SK-N-SH treated with all-trans-retinoic acid at 6 μM for 48 hours (cell line): ENCODE results near the gene RANBP1.

Experiments used
- ESRRG ChIP-seq: fragments of 250-450 bp; sonication (Bioruptor Pico); IDR thresholded peaks from 2 replicates; pipeline ENCODE4 v1.6.1; 2021; ENCODE audit warnings: mild to moderate bottlenecking
- GLIS3 ChIP-seq: fragments of 250-450 bp; sonication (Bioruptor Pico); IDR thresholded peaks from 2 replicates; pipeline ENCODE4 v1.5.0; 2020; ENCODE audit warnings: mild to moderate bottlenecking, moderate library complexity
- PATZ1 ChIP-seq: fragments of 250-450 bp; sonication (Bioruptor Pico); IDR thresholded peaks from 2 replicates; pipeline ENCODE4 v1.8.0; 2020; ENCODE audit warnings: mild to moderate bottlenecking, moderate library complexity, borderline replicate concordance
- RARB ChIP-seq: fragments of 250-450 bp; sonication (Bioruptor Pico); IDR thresholded peaks from 2 replicates; pipeline ENCODE4 v1.8.0; 2021; ENCODE audit warnings: mild to moderate bottlenecking, moderate library complexity
- TCF4 ChIP-seq: fragments of 250-450 bp; sonication (Bioruptor Pico); IDR thresholded peaks from 2 replicates; pipeline ENCODE4 v1.8.0; 2021; ENCODE audit warnings: mild to moderate bottlenecking, moderate library complexity, borderline replicate concordance
- TOX ChIP-seq: fragments of 250-450 bp; sonication (Bioruptor Pico); IDR thresholded peaks from 2 replicates; pipeline ENCODE4 v1.8.0; 2021; ENCODE audit warnings: mild to moderate bottlenecking, moderate library complexity, borderline replicate concordance
- ZC3H10 ChIP-seq: fragments of 250-450 bp; sonication (Bioruptor Pico); IDR thresholded peaks from 2 replicates; pipeline ENCODE4 v1.5.1; 2021; ENCODE audit warnings: mild to moderate bottlenecking, moderate library complexity
- ZFP3 ChIP-seq: fragments of 250-450 bp; sonication (Bioruptor Pico); IDR thresholded peaks from 2 replicates; pipeline ENCODE4 v1.5.0; 2020; ENCODE audit warnings: mild to moderate bottlenecking, moderate library complexity
- ZFP30 ChIP-seq: fragments of 450-650 bp; formaldehyde crosslinking; IDR thresholded peaks from 2 replicates; pipeline ENCODE4 v1.5.0; 2022; ENCODE audit warnings: mild to moderate bottlenecking, moderate library complexity
- ZNF565 ChIP-seq: fragments of 450-650 bp; formaldehyde crosslinking; conservative IDR thresholded peaks from 2 replicates; pipeline ENCODE4 v1.5.0; 2020; ENCODE audit warnings: low read depth, mild to moderate bottlenecking, moderate library complexity
- ZNF70 ChIP-seq: fragments of 450-650 bp; formaldehyde crosslinking; IDR thresholded peaks from 2 replicates; pipeline ENCODE4 v1.5.0; 2020; ENCODE audit warnings: mild to moderate bottlenecking, moderate library complexity
- TF ChIP-seq, protein P1 (sequence below): fragments of 250-450 bp; sonication (Bioruptor Pico); IDR thresholded peaks from 2 replicates; pipeline ENCODE4 v1.5.1; 2020; ENCODE audit warnings: low read depth, mild to moderate bottlenecking, moderate library complexity

GRCh38 chr22:20138417-20138738, 22.5 kb downstream of the RANBP1 start:
- TF ChIP-seq PATZ1 (no peak), GLIS3 (CRISPR knock-in tag) (no peak), TOX (CRISPR knock-in tag) (no peak), TCF4 (CRISPR knock-in tag) (no peak), ESRRG (CRISPR knock-in tag) (no peak), ZFP30 (CRISPR knock-in tag) (no peak), RARB (CRISPR knock-in tag) (no peak), ZFP3 (CRISPR knock-in tag) (no peak), ZNF70 (CRISPR knock-in tag) (no peak), ZC3H10 (CRISPR knock-in tag) (no peak), ZNF565 (no peak)
- TF ChIP-seq, protein P1, sequence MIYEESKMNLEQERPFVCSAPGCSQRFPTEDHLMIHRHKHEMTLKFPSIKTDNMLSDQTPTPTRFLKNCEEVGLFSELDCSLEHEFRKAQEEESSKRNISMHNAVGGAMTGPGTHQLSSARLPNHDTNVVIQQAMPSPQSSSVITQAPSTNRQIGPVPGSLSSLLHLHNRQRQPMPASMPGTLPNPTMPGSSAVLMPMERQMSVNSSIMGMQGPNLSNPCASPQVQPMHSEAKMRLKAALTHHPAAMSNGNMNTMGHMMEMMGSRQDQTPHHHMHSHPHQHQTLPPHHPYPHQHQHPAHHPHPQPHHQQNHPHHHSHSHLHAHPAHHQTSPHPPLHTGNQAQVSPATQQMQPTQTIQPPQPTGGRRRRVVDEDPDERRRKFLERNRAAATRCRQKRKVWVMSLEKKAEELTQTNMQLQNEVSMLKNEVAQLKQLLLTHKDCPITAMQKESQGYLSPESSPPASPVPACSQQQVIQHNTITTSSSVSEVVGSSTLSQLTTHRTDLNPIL (CRISPR knock-in tag), result no peak
